ENCODE measurements around the gene STRN3. TPM values are rescaled to one million over a fixed set of nuclear protein-coding genes. Genes with fewer than 3 reads are reported as not detected.
"Not testable (repeated sequence)": the region's sequence is repeated elsewhere in the genome, so short reads cannot be mapped to it uniquely, and the experiment has no call there.

STRN3 gene
- total RNA-seq, 2 experiments from 2014 or later = 25.2 to 37.0 TPM

- Histone ChIP-seq H3K4me3 (ENCODE audit: low read depth, low read length, poor library complexity, severe bottlenecking) (no peak overlapping the region), H3K79me2 (ENCODE audit: insufficient read depth, low read depth, low read length) (peaks cover 96% of the 10 kb centered on the region), H2AFZ (ENCODE audit: low read length) (no peak overlapping the region), H3K36me3 (ENCODE audit: insufficient read depth, low read length) (peaks cover 48% of the 10 kb centered on the region), H3K27ac (ENCODE audit: low read depth, low read length, poor library complexity, severe bottlenecking) (no peak overlapping the region), H3K4me2 (ENCODE audit: low read length) (no peak overlapping the region), H4K20me1 (ENCODE audit: insufficient read depth, low read length) (peaks cover 8% of the 10 kb centered on the region; the same call in 1 of the 2 replicates), H3K9me2 (ENCODE audit: insufficient read depth, low read length) (no peaks in the 10 kb centered on the region), H3K4me1 (ENCODE audit: insufficient read depth, low read length, poor library complexity, severe bottlenecking) (no peaks in the 10 kb centered on the region), H3K9me3 (ENCODE audit: low read length) (no peaks in the 10 kb centered on the region)
- DNase-seq (ENCODE audit: low spot score) = no peak
- intact Hi-C loops (cut with micrococcal nuclease; ENCODE audit: unreplicated experiment) = no loop called here
- TF ChIP-seq EZH2phosphoT487 (IDR thresholded peaks at IDR 0.05; ENCODE audit: borderline replicate concordance, low read depth, low read length) = no peak
- TF ChIP-seq, protein P1, sequence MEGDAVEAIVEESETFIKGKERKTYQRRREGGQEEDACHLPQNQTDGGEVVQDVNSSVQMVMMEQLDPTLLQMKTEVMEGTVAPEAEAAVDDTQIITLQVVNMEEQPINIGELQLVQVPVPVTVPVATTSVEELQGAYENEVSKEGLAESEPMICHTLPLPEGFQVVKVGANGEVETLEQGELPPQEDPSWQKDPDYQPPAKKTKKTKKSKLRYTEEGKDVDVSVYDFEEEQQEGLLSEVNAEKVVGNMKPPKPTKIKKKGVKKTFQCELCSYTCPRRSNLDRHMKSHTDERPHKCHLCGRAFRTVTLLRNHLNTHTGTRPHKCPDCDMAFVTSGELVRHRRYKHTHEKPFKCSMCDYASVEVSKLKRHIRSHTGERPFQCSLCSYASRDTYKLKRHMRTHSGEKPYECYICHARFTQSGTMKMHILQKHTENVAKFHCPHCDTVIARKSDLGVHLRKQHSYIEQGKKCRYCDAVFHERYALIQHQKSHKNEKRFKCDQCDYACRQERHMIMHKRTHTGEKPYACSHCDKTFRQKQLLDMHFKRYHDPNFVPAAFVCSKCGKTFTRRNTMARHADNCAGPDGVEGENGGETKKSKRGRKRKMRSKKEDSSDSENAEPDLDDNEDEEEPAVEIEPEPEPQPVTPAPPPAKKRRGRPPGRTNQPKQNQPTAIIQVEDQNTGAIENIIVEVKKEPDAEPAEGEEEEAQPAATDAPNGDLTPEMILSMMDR (conservative IDR thresholded peaks at IDR 0.05; ENCODE audit: low read length) = no peak
- no TSS peak for BruUV-seq (replicated peaks)
- ChIA-PET POLR2A (interaction anchor here (0.9 to 1.2 kb wide), 3 partner anchors 15 to 46 kb away, joined by 3 to 4 read pairs (median 4); partner anchors contain the start of gene STRN3), CTCF (ENCODE audit: unreplicated experiment) (no interaction called here)
Observed at GRCh38 chr14:31010935-31011334, 15.2 kb downstream of the STRN3 start.

DNA sequence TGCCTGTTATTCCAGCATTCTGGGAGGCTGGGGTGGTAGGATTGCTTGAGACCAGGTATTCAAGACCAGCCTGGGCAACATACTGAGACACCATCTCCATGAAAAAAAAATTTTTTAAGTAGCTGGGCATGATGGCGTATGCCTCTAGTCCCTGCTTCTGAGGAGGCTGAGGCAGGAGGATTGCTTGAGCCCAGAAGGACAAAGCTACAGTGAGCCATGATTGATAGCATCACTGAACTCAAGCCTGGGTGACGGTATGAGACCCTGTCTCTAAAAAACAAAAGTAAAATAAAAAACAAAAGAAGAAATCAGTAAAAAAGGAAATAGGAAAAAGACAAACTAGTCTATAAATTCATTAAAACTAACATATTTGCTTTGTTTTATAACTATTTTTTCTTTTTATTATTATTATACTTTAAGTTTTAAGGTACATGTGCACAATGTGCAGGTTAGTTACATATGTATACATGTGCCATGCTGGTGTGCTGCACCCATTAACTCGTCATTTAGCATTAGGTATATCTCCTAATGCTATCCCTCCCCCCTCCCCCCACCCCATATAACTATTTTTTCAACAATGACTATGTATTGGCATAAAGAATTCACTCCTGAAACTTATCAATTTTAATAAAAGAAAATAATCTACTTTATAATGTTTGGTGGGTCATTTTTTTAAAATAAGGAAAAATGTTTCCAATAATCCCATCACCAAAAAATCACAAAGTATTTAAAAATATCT lies 16.2 kb downstream of the STRN3 start:
- Histone ChIP-seq H3K4me2 (ENCODE audit: low read length) (no peak overlapping the region), H2AFZ (ENCODE audit: low read length) (no peak overlapping the region), H3K36me3 (ENCODE audit: insufficient read depth, low read length) (peaks cover 57% of the 10 kb centered on the region), H3K4me3 (ENCODE audit: low read depth, low read length, poor library complexity, severe bottlenecking) (no peak overlapping the region), H3K4me1 (ENCODE audit: insufficient read depth, low read length, poor library complexity, severe bottlenecking) (no peaks in the 10 kb centered on the region), H3K79me2 (ENCODE audit: insufficient read depth, low read depth, low read length) (peaks cover 91% of the 10 kb centered on the region), H4K20me1 (ENCODE audit: insufficient read depth, low read length) (peaks cover 6% of the 10 kb centered on the region; the same call in 1 of the 2 replicates), H3K9me2 (ENCODE audit: insufficient read depth, low read length) (no peaks in the 10 kb centered on the region), H3K9me3 (ENCODE audit: low read length) (no peaks in the 10 kb centered on the region), H3K27ac (ENCODE audit: low read depth, low read length, poor library complexity, severe bottlenecking) (no peak overlapping the region)
- ChIA-PET CTCF (ENCODE audit: unreplicated experiment) (no interaction called here), POLR2A (no interaction called here)
- intact Hi-C loops (cut with micrococcal nuclease; ENCODE audit: unreplicated experiment) = no loop called here
- no peak for TF ChIP-seq EZH2phosphoT487 (IDR thresholded peaks at IDR 0.05; ENCODE audit: borderline replicate concordance, low read depth, low read length)
- TF ChIP-seq, protein P1 (conservative IDR thresholded peaks at IDR 0.05; ENCODE audit: low read length) = no peak
- no peak for DNase-seq (ENCODE audit: low spot score)
- no TSS peak for BruUV-seq (replicated peaks)

GRCh38 chr14:31006703-31007102 lies 19.5 kb downstream of the STRN3 start:
- no peaks in the 10 kb centered on the region for H3K9me3 ChIP-seq (ENCODE audit: low read length)
- H3K4me1 ChIP-seq (ENCODE audit: insufficient read depth, low read length, poor library complexity, severe bottlenecking) = no peaks in the 10 kb centered on the region
- no peaks in the 10 kb centered on the region for H3K9me2 ChIP-seq (ENCODE audit: insufficient read depth, low read length)
- H3K27ac ChIP-seq (ENCODE audit: low read depth, low read length, poor library complexity, severe bottlenecking) = no peak overlapping the region
- peaks cover 48% of the 10 kb centered on the region for H3K36me3 ChIP-seq (ENCODE audit: insufficient read depth, low read length)
- peaks cover 77% of the 10 kb centered on the region for H3K79me2 ChIP-seq (ENCODE audit: insufficient read depth, low read depth, low read length)
- POLR2A ChIA-PET = no interaction called here
- no peak overlapping the region for H3K4me3 ChIP-seq (ENCODE audit: low read depth, low read length, poor library complexity, severe bottlenecking)
- CTCF ChIA-PET (ENCODE audit: unreplicated experiment) = no interaction called here
- TF ChIP-seq, protein P1 (conservative IDR thresholded peaks at IDR 0.05; ENCODE audit: low read length) = no peak
- TF ChIP-seq EZH2phosphoT487 (IDR thresholded peaks at IDR 0.05; ENCODE audit: borderline replicate concordance, low read depth, low read length) = no peak
- no peaks in the 10 kb centered on the region for H4K20me1 ChIP-seq (ENCODE audit: insufficient read depth, low read length)
- no TSS peak for BruUV-seq (replicated peaks)
- no peak overlapping the region for H3K4me2 ChIP-seq (ENCODE audit: low read length)
- DNase-seq (ENCODE audit: low spot score) = no peak
- H2AFZ ChIP-seq (ENCODE audit: low read length) = no peak overlapping the region
- intact Hi-C loops (cut with micrococcal nuclease; ENCODE audit: unreplicated experiment) = no loop called here

DNA sequence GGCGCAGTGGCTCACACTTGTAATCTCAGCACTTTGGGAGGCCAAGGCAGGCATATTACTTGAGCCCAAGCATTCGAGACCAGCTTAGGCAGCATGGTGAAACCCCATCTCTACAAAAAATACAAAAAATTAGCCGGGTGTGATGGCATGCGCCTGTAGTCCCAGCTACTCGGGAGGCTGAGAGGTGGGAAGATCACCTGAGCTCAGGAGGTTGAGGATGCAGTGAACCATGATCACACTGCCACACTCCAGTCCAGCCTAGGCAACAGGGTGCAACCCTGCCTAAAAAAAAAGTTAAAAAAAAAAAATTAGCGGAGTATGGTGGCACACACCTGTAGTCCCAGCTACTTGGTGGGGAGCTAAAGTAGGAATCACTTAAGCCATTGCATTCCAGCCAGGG lies 22.2 kb downstream of the STRN3 start:
- intact Hi-C loops (cut with micrococcal nuclease; ENCODE audit: unreplicated experiment); H4K20me1 ChIP-seq (ENCODE audit: insufficient read depth, low read length); DNase-seq (ENCODE audit: low spot score); BruUV-seq (replicated peaks); H2AFZ ChIP-seq (ENCODE audit: low read length); H3K4me2 ChIP-seq (ENCODE audit: low read length); H3K9me2 ChIP-seq (ENCODE audit: insufficient read depth, low read length); H3K4me1 ChIP-seq (ENCODE audit: insufficient read depth, low read length, poor library complexity, severe bottlenecking); CTCF ChIA-PET (ENCODE audit: unreplicated experiment); H3K9me3 ChIP-seq (ENCODE audit: low read length); H3K4me3 ChIP-seq (ENCODE audit: low read depth, low read length, poor library complexity, severe bottlenecking); POLR2A ChIA-PET; H3K27ac ChIP-seq (ENCODE audit: low read depth, low read length, poor library complexity, severe bottlenecking): not testable (repeated sequence)
- Histone ChIP-seq H3K36me3 (ENCODE audit: insufficient read depth, low read length) (peaks cover 69% of the 10 kb centered on the region), H3K79me2 (ENCODE audit: insufficient read depth, low read depth, low read length) (peaks cover 77% of the 10 kb centered on the region)

Measured in OCI-LY7 (cell line).